Liver (tissue), 9 donors: Measurements from ENCODE around the gene GSAP. TPM values are rescaled to one million over a fixed set of nuclear protein-coding genes. Genes with fewer than 3 reads are reported as not detected.

Source experiments
- DNase-seq: peaks from one replicate; pipeline ENCODE4 v3.0.0-alpha.2; 2017; ENCODE audit warnings: low spot score
- H3K27ac ChIP-seq, 2 donors: one replicate each; pipeline ENCODE4 v1.7.0; 2013; ENCODE audit warnings: inconsistent platforms in 2 of 2, low read length in 2 of 2, control low read depth in 1 of 2, low read depth in 1 of 2, mild to moderate bottlenecking in 1 of 2
- H3K27me3 ChIP-seq, 4 donors: one replicate each; pipeline versions ENCODE4 v1.6.1 to v1.7.0; 2013; ENCODE audit warnings: low read length in 3 of 4, inconsistent platforms in 1 of 4, mild to moderate bottlenecking in 1 of 4, moderate library complexity in 1 of 4; ENCODE audit not compliant: control insufficient read depth in 4 of 4, insufficient read depth in 4 of 4
- H3K36me3 ChIP-seq, 4 donors: one replicate each; pipeline versions ENCODE4 v1.6.1 to v1.7.0; 2013; ENCODE audit warnings: low read length in 3 of 4, mild to moderate bottlenecking in 3 of 4, low read depth in 1 of 4, moderate library complexity in 1 of 4; ENCODE audit not compliant: control insufficient read depth in 4 of 4, insufficient read depth in 3 of 4
- H3K4me1 ChIP-seq, 4 donors: one replicate each; pipeline versions ENCODE4 v1.6.1 to v1.7.0; 2013; ENCODE audit warnings: low read length in 3 of 4, mild to moderate bottlenecking in 3 of 4, moderate library complexity in 1 of 4; ENCODE audit not compliant: control insufficient read depth in 4 of 4, insufficient read depth in 4 of 4
- H3K4me3 ChIP-seq, 3 donors: one replicate each; pipeline versions ENCODE4 v1.6.1 to v1.7.0; 2013; ENCODE audit warnings: low read length in 3 of 3, control low read depth in 1 of 3, low read depth in 1 of 3, mild to moderate bottlenecking in 1 of 3
- H3K9ac ChIP-seq, 2 donors: one replicate each; pipeline ENCODE4 v1.7.0; 2013; ENCODE audit warnings: low read length in 2 of 2, mild to moderate bottlenecking in 2 of 2, moderate library complexity in 2 of 2, control low read depth in 1 of 2, low read depth in 1 of 2
- H3K9me3 ChIP-seq, 4 donors: one replicate each; pipeline versions ENCODE4 v1.6.1 to v1.7.0; 2013; ENCODE audit warnings: low read length in 3 of 4; ENCODE audit not compliant: control insufficient read depth in 4 of 4
- FOXA1 ChIP-seq: IDR thresholded peaks from 2 replicates; pipeline ENCODE4 v1.6.1; 2016; ENCODE audit warnings: antibody characterized with exemption
- FOXA2 ChIP-seq: IDR thresholded peaks from 2 replicates; pipeline ENCODE4 v1.6.1; 2016; ENCODE audit warnings: antibody characterized with exemption
- GABPA ChIP-seq, 2 donors: IDR thresholded peaks in 1 of 2; conservative IDR thresholded peaks in 1 of 2; 2 replicates each; pipeline ENCODE4 v1.6.1; 2016; ENCODE audit warnings: antibody characterized with exemption in 2 of 2, mild to moderate bottlenecking in 1 of 2, moderate library complexity in 1 of 2
- HNF4G ChIP-seq: IDR thresholded peaks from 2 replicates; pipeline ENCODE4 v1.6.1; 2016; ENCODE audit warnings: antibody characterized with exemption
- JUND ChIP-seq, 2 donors: IDR thresholded peaks; 2 replicates each; pipeline ENCODE4 v1.6.1; 2016; ENCODE audit warnings: antibody characterized with exemption in 2 of 2
- MAX ChIP-seq: IDR thresholded peaks from 2 replicates; pipeline ENCODE4 v1.6.1; 2016; ENCODE audit warnings: antibody characterized with exemption
- RAD21 ChIP-seq, 2 donors: IDR thresholded peaks; 2 replicates each; pipeline ENCODE4 v1.6.1; 2016; ENCODE audit warnings: antibody characterized with exemption in 2 of 2, mild to moderate bottlenecking in 2 of 2
- TAF1 ChIP-seq: conservative IDR thresholded peaks from 2 replicates; pipeline ENCODE4 v1.6.1; 2016; ENCODE audit warnings: antibody characterized with exemption, mild to moderate bottlenecking
- YY1 ChIP-seq: IDR thresholded peaks from 2 replicates; pipeline ENCODE4 v1.6.1; 2016; ENCODE audit warnings: antibody characterized with exemption, mild to moderate bottlenecking
- ZBTB33 ChIP-seq: IDR thresholded peaks from 2 replicates; pipeline ENCODE4 v1.6.1; 2016; ENCODE audit warnings: antibody characterized with exemption
- WGBS: extraction: QIAGEN DNeasy Blood & Tissue Kit; methylation state at CpG from one replicate; pipeline ENCODE4 v1.1.7; 2013; 5-methylcytosine and 5-hydroxymethylcytosine counted together
- polyA plus RNA-seq, 2 donors: library from polyadenylated mRNA; stranded (reverse) in 1 of 2; unstranded in 1 of 2; fragments of 200-250 nt in 1 of 2; fragments of >200 nt in 1 of 2; fragmentation: Nextera tagmentation in 1 of 2; extraction: Ambion mirVana in 1 of 2; gene quantifications; one replicate each; pipeline versions ENCODE4 v1.2.1 to v1.2.3, GENCODE V29; 2013 to 2015
- total RNA-seq, 2 donors: library from RNA; depleted of rRNA; stranded (reverse); fragments of >200 nt; gene quantifications; one replicate each; pipeline ENCODE4 v1.2.3, GENCODE V29; 2014
- TF ChIP-seq, protein P1 (sequence below): IDR thresholded peaks from 2 replicates; pipeline ENCODE4 v1.6.1; 2016; ENCODE audit warnings: antibody characterized with exemption
- donor health status: healthy.
- donor health status: healthy.
- donor health status: healthy.
- donor health status: healthy.
- donor health status: healthy.

The GSAP gene
- total and polyA plus RNA-seq, 4 donors = 4.1 to 30.9 (median 17.7) TPM

DNA sequence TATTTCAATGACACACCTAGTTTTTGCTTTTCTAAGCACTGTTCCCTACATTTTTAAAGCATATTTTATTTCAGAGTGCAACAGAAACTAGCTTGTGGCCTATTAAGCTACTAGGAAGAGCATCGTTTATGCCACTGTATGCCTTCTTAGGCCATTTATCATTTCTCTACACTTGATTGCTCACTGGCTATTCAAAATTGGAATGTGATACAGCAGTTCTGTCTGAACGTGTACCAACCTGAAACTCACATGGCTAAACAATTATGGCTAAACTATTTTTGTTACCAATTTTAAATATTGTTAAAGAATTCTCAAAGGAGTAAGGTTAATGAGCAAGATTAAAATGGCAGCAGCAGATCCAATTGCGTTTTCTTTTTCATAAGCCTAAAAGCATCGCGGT, 105.2 kb downstream of the GSAP start (continued):
- TF ChIP-seq ZBTB33 (no peak), YY1 (no peak)

DNA sequence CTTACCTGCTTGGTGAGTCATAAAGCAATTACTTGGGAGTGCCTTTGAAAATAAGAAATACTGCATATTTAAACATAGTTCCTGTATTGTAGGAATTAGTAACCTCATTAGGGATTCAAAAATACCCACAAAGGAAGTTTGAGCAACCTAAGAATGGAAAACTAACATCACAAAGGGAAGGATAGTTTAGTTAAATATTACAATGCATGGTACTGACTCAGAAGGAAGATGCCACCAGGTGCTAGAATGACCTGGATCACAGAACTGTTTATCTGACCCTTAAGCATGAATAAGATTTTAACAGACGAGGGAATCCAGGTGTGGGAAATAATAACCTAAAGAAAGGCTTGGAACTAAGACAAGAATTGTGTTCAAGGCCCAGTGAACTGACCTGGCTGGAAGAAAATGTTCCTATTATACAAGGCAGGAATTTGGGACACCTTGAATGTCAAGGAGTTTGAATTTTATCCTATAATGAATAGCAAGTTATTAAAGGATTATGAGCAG, 106.4 kb downstream of the GSAP start:
- peaks cover 2 to 55% (median 39%) of the 10 kb centered on the region in 4 donors for H3K36me3 ChIP-seq

GRCh38 chr7:77308792-77309191, 107.4 kb downstream of the GSAP start:
- H3K4me3 ChIP-seq = no peak overlapping the region
- peaks cover 0 to 4% (median 0%) of the 10 kb centered on the region in 4 donors for H3K9me3 ChIP-seq
- no peak overlapping the region for H3K9ac ChIP-seq
- DNase-seq = no peak
- TF ChIP-seq JUND (IDR thresholded peaks at IDR 0.05) (no peak), HNF4G (no peak), ZBTB33 (no peak), RAD21 (IDR thresholded peaks at IDR 0.05) (no peak), TAF1 (no peak), FOXA1 (no peak), FOXA2 (no peak), GABPA (IDR thresholded peaks at IDR 0.05 in 1 of 2, conservative IDR thresholded peaks at IDR 0.05 in 1 of 2) (no peak)
- TF ChIP-seq, protein P1, sequence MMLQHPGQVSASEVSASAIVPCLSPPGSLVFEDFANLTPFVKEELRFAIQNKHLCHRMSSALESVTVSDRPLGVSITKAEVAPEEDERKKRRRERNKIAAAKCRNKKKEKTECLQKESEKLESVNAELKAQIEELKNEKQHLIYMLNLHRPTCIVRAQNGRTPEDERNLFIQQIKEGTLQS = no peak
- no peak overlapping the region for H3K27ac ChIP-seq
- no peaks in the 10 kb centered on the region for H3K27me3 ChIP-seq
- 92% methylated on average over 4 of the region's 4 CpGs for WGBS
- H3K4me1 ChIP-seq = no peaks in the 10 kb centered on the region
- H3K36me3 ChIP-seq = peaks cover 2 to 47% (median 33%) of the 10 kb centered on the region in 4 donors

More for the DNA sequence above, 106.4 kb downstream of the GSAP start:
- Histone ChIP-seq H3K9me3 (peaks cover 0 to 4% (median 0%) of the 10 kb centered on the region in 4 donors), H3K27me3 (no peaks in the 10 kb centered on the region), H3K27ac (no peak overlapping the region), H3K9ac (no peak overlapping the region), H3K4me3 (no peak overlapping the region), H3K4me1 (no peaks in the 10 kb centered on the region)
- no peak for DNase-seq
- 93% methylated on average over 1 of the region's 1 CpG for WGBS
- TF ChIP-seq RAD21 (IDR thresholded peaks at IDR 0.05) (no peak), MAX (no peak), YY1 (no peak)
